ENCODE results near the gene ADD1. TPM values are rescaled to one million over a fixed set of nuclear protein-coding genes. Genes with fewer than 3 reads are reported as not detected.

The ADD1 gene
- total RNA-seq, 4 donors from 2014 or later, result 253 to 402 (median 311) TPM

- no peak for TF ChIP-seq POLR2A (IDR thresholded peaks at IDR 0.05; ENCODE audit: low read depth)
- TF ChIP-seq CTCF (IDR thresholded peaks at IDR 0.05), result no peak
- no peak for TF ChIP-seq EP300 (IDR thresholded peaks at IDR 0.05)
- no peak for TF ChIP-seq POLR2AphosphoS5 (IDR thresholded peaks at IDR 0.05)
- intact Hi-C loops (cut with DNase I), result no loop called here
- Histone ChIP-seq H3K27me3 (no peaks in the 10 kb centered on the region), H3K4me1 (peaks cover 54 to 80% (median 63%) of the 10 kb centered on the region in 4 donors), H3K36me3 (peaks cover 7 to 42% (median 29%) of the 10 kb centered on the region in 4 donors), H3K27ac (replicated peaks in 1 of 4) (no peak overlapping the region), H3K4me3 (no peak overlapping the region), H3K9me3 (no peaks in the 10 kb centered on the region)
- DNase-seq (ENCODE audit: extremely low spot score), result no peak
- 77% methylated on average over 3 of the region's 3 CpGs for WGBS
These were observed 31.9 kb downstream of the ADD1 start for GRCh38 chr4:2875556-2875955.

GRCh38 chr4:2878346-2878745 lies 34.7 kb downstream of the ADD1 start:
- DNase-seq (ENCODE audit: extremely low spot score), result no peak
- 89% methylated on average over 5 of the region's 5 CpGs for WGBS
- no peak for TF ChIP-seq CTCF (IDR thresholded peaks at IDR 0.05)
- TF ChIP-seq POLR2AphosphoS5 (IDR thresholded peaks at IDR 0.05), result no peak
- no peak for TF ChIP-seq POLR2A (IDR thresholded peaks at IDR 0.05; ENCODE audit: low read depth)
- TF ChIP-seq EP300 (IDR thresholded peaks at IDR 0.05), result no peak
- no peak overlapping the region for H3K27ac ChIP-seq (replicated peaks in 1 of 4)
- no peaks in the 10 kb centered on the region for H3K9me3 ChIP-seq
- H3K4me3 ChIP-seq, result no peak overlapping the region
- no peaks in the 10 kb centered on the region for H3K27me3 ChIP-seq
- H3K36me3 ChIP-seq, result peaks cover 7 to 63% (median 47%) of the 10 kb centered on the region in 4 donors
- peaks cover 28 to 59% (median 39%) of the 10 kb centered on the region in 4 donors for H3K4me1 ChIP-seq
- intact Hi-C loops (cut with DNase I), result no loop called here

DNA sequence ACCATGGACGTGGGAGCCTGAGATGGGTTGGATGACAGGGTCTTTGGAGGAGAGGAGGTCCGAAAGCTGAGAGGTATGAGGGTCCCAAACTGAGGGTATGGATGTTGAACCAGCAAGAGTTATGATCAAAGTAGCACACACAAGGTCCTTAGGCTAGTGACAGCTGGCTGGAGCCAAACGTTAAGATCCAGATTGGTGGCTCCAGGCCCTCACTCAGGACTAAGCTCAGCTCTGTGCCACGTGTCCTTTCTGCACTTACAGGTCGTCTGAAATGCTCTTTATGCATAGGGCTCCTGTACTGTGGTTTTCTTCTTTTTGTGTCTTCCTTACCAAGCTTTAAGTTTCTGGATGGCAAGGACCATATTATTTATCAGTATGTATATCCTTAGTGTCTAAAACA lies 35.4 kb downstream of the ADD1 start:
- Histone ChIP-seq H3K36me3 (peaks cover 7 to 70% (median 51%) of the 10 kb centered on the region in 4 donors), H3K27me3 (no peaks in the 10 kb centered on the region), H3K9me3 (no peaks in the 10 kb centered on the region), H3K4me1 (peaks cover 24 to 52% (median 32%) of the 10 kb centered on the region in 4 donors), H3K27ac (replicated peaks in 1 of 4) (no peak overlapping the region), H3K4me3 (no peak overlapping the region)
- TF ChIP-seq EP300 (IDR thresholded peaks at IDR 0.05) (no peak), POLR2AphosphoS5 (IDR thresholded peaks at IDR 0.05) (no peak)
- WGBS, result 82% methylated on average over 5 of the region's 5 CpGs
- intact Hi-C loops (cut with DNase I), result no loop called here
- DNase-seq (ENCODE audit: extremely low spot score), result no peak

- intact Hi-C loops (cut with DNase I), result no loop called here
- Histone ChIP-seq H3K9me3 (no peaks in the 10 kb centered on the region), H3K4me1 (peaks cover 10 to 30% (median 15%) of the 10 kb centered on the region in 4 donors), H3K4me3 (no peak overlapping the region), H3K27me3 (no peaks in the 10 kb centered on the region), H3K27ac (replicated peaks in 1 of 4) (no peak overlapping the region), H3K36me3 (peaks cover 27 to 86% (median 64%) of the 10 kb centered on the region in 4 donors)
- TF ChIP-seq CTCF (IDR thresholded peaks at IDR 0.05), result no peak
- TF ChIP-seq EP300 (IDR thresholded peaks at IDR 0.05), result no peak
- no peak for TF ChIP-seq POLR2A (IDR thresholded peaks at IDR 0.05; ENCODE audit: low read depth)
- TF ChIP-seq POLR2AphosphoS5 (IDR thresholded peaks at IDR 0.05), result no peak
- no peak for DNase-seq (ENCODE audit: extremely low spot score)
- WGBS, result 83% methylated on average over 3 of the region's 3 CpGs
These were observed 37.8 kb downstream of the ADD1 start for GRCh38 chr4:2881431-2881830.

DNA sequence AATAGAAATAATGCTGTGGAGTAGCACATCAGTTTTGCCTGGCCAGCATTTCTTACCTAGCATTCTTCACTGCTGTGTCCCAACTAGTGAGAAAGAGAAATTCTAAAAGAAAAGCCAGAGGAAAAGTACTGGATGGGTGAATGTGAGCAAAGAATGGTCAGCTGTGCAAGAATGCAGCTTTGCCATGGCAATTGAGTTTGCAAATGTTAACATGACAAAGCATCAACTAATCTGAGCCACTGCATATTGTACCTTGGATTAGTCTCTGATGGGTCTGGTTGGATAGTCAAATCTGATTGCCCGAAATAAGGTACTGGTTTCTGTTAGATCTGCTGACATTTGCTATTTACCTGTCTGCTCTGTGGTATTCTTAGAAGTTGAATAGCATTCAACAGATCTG lies 38.7 kb downstream of the ADD1 start:
- Histone ChIP-seq H3K4me1 (peaks cover 10 to 21% (median 16%) of the 10 kb centered on the region in 4 donors), H3K27ac (replicated peaks in 1 of 4) (no peak overlapping the region), H3K27me3 (no peaks in the 10 kb centered on the region), H3K36me3 (peaks cover 31 to 86% (median 66%) of the 10 kb centered on the region in 4 donors), H3K9me3 (no peaks in the 10 kb centered on the region), H3K4me3 (no peak overlapping the region)
- no peak for DNase-seq (ENCODE audit: extremely low spot score)
- intact Hi-C loops (cut with DNase I), result no loop called here
- 87% methylated on average over 1 of the region's 1 CpG for WGBS
- no peak for TF ChIP-seq POLR2A (IDR thresholded peaks at IDR 0.05; ENCODE audit: low read depth)
- no peak for TF ChIP-seq EP300 (IDR thresholded peaks at IDR 0.05)
- TF ChIP-seq CTCF (IDR thresholded peaks at IDR 0.05), result no peak
